ENCODE measurements around the gene EPB41.

The EPB41 gene

GRCh38 chr1:28886731-28887418 is 27.5 kb upstream of the EPB41 start (continued):
- TF ChIP-seq ZNF114 (tag by site-specific recombination; IDR thresholded peaks at IDR 0.05) (no peak), ZNF138 (tag by site-specific recombination; IDR thresholded peaks at IDR 0.05; ENCODE audit: borderline replicate concordance) (no peak), ZNF350 (tag by site-specific recombination; IDR thresholded peaks at IDR 0.05) (no peak), ZBTB21 (tag by site-specific recombination; IDR thresholded peaks at IDR 0.05) (peak; percentile 98), ZNF629 (tag by site-specific recombination; IDR thresholded peaks at IDR 0.05) (peak; percentile 99), ZNF10 (tag by site-specific recombination; IDR thresholded peaks at IDR 0.05) (no peak), ZFP41 (tag by site-specific recombination; IDR thresholded peaks at IDR 0.05; ENCODE audit: borderline replicate concordance) (no peak), ZNF558 (tag by site-specific recombination; IDR thresholded peaks at IDR 0.05) (no peak), ZNF747 (tag by site-specific recombination; IDR thresholded peaks at IDR 0.05) (no peak), ZNF529 (tag by site-specific recombination; IDR thresholded peaks at IDR 0.05; ENCODE audit: insufficient replicate concordance) (no peak), ZNF211 (tag by site-specific recombination; IDR thresholded peaks at IDR 0.05; ENCODE audit: low read depth) (no peak), ZNF501 (tag by site-specific recombination; IDR thresholded peaks at IDR 0.05) (peak; percentile 83; the same call in 1 of the 2 replicates), ZNF692 (tag by site-specific recombination; IDR thresholded peaks at IDR 0.05) (peak; percentile 60), MYNN (tag by site-specific recombination; IDR thresholded peaks at IDR 0.05; ENCODE audit: borderline replicate concordance) (no peak), ZBTB7A (tag by site-specific recombination; IDR thresholded peaks at IDR 0.05; ENCODE audit: low read depth) (no peak), ZBTB6 (tag by site-specific recombination; IDR thresholded peaks at IDR 0.05) (peak; percentile 59), YY2 (tag by site-specific recombination; IDR thresholded peaks at IDR 0.05) (no peak), SP3 (tag by site-specific recombination; IDR thresholded peaks at IDR 0.05) (peak; percentile 98), MEIS1 (CRISPR knock-in tag; IDR thresholded peaks at IDR 0.05; ENCODE audit: borderline replicate concordance) (no peak), ZNF184 (tag by site-specific recombination; IDR thresholded peaks at IDR 0.05) (no peak), ZNF449 (tag by site-specific recombination; IDR thresholded peaks at IDR 0.05) (0 out of 2 replicates have a peak, but pooled peaks have one; percentile 29), ZNF239 (tag by site-specific recombination; IDR thresholded peaks at IDR 0.05) (no peak), PRDM2 (tag by site-specific recombination; IDR thresholded peaks at IDR 0.05; ENCODE audit: borderline replicate concordance) (no peak), ZNF660 (tag by site-specific recombination; IDR thresholded peaks at IDR 0.05) (no peak), ZNF544 (tag by site-specific recombination; IDR thresholded peaks at IDR 0.05) (no peak), ZSCAN5A (tag by site-specific recombination; IDR thresholded peaks at IDR 0.05) (no peak), ZSCAN16 (tag by site-specific recombination; IDR thresholded peaks at IDR 0.05) (no peak), ZNF837 (tag by site-specific recombination; IDR thresholded peaks at IDR 0.05) (no peak), ZNF324 (tag by site-specific recombination; IDR thresholded peaks at IDR 0.05) (no peak), ZNF16 (tag by site-specific recombination; IDR thresholded peaks at IDR 0.05; ENCODE audit: low read depth) (no peak)
